ENCODE measurements around the gene CFAP97D2.

Gene CFAP97D2

DNA sequence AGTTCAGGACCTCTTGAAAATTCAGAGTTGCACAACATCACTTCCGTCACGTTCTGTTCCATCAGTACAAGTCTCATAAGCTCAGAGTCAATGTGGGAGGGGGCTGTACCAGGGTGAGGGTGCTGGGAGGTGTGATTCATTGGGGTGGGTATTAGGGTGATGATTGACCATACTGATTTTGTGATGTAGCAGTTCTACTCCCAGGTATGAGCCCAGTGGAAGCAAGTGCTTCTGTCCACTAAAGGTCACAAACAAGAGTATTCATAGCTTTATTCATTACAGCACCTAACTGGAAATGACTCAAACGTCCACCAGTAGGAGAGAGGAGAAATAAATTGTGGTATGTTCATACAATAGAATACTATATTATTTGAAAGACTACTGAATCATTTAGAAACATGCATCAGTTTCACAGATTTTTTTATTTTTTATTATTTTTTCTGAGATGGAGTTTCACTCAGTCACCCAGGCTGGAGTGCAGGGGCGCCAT lies 90.3 kb downstream of the CFAP97D2 start:
- no peak for DNase-seq (ENCODE audit: low spot score)
